GM18520 (cell line): Measurements from ENCODE around the gene THOC2.
"Not testable (repeated sequence)": the region's sequence is repeated elsewhere in the genome, so short reads cannot be mapped to it uniquely, and the experiment has no call there.

Experiments
- ATAC-seq: cut with Tn5 transposase; IDR thresholded peaks from one replicate; pipeline ENCODE4 v1.9.1; 2021; ENCODE audit not compliant: unreplicated experiment

Gene THOC2

GRCh38 chrX:123738378-123738940 is 5.6 kb upstream of the THOC2 start:
- ATAC-seq: no peak

- no peak for ATAC-seq
Measured at GRCh38 chrX:123736333-123736921, 3.6 kb upstream of the THOC2 start.

- ATAC-seq: not testable (repeated sequence)
Measured at GRCh38 chrX:123735137-123735536, 2.3 kb upstream of the THOC2 start.

- ATAC-seq: not testable (repeated sequence)
Measured at GRCh38 chrX:123734079-123734478, 1.2 kb upstream of the THOC2 start.

DNA sequence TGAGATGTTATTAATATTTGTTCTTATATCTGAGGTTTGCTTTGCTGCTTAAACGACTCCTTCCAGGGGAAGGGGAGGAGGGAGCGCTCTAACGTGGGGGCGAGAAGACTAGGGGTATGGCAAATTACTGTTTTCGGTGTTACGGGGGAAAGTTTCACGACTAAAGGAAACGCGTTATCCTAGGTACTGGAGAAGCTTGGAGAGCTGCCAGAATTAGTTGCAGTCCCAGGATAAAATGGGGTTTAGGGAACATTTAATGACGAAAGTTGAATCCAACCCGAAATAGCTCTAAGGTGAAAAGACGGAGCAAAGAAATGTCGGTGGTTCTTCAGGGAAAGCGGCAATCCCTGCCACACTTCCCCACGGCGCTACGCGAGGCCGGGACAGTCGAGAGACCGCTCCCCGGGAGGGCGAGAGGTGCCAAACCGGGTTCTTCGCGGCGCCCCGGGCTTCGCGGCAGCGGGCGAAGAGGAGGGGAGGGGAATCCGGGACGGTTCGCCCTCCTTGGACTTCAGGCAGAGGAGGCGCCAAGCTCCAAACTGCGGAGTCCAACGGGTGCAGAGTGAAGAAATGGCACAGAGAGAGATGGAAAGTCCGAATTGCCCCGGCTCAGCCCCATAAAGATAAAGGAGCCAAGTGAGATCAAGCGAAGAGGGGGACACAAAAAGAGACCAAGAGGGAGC is 724 bp downstream of the THOC2 start:
- peak; percentile 4 for ATAC-seq

DNA sequence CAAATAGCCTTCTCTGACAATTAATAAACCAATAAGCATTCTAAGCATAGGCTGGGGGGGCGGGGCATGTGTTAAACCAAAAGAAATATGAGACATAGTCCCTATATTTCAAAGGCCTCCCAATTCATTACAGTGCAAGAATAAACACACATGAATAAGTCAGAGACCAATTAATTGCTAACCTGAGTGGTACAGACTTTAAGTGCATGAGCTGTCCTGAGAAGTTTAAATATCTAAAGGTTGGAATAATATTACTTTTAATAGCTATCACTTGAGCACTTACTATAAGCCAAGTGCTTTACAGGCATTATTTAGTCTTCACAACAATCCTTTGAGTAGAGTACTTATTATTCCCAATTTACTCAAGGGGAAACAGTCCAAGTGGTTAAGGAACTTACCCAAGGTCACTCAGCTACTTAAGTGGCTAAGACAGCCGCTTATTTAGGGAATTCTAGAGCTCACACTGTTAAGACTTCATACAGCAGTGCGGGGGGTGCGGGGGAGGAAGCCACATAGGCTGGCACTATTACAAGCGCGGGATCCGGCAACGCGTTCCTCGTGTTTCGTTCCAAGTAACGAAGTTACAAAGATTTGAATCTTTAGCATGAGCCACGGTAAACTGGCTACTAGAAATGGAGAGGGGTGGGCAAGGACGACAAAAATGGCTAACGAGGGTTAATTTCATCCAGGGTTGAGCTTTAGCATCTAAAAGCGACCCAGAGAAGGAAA is 1.4 kb downstream of the THOC2 start:
- ATAC-seq: no peak

- ATAC-seq: no peak
Measured at GRCh38 chrX:123728554-123728953, 4.3 kb downstream of the THOC2 start.

GRCh38 chrX:123728016-123728415 is 4.8 kb downstream of the THOC2 start:
- ATAC-seq: no peak

GRCh38 chrX:123722193-123722592 is 10.7 kb downstream of the THOC2 start:
- ATAC-seq: not testable (repeated sequence)

GRCh38 chrX:123720486-123720885 is 12.4 kb downstream of the THOC2 start:
- no peak for ATAC-seq

GRCh38 chrX:123713841-123714240 is 19.0 kb downstream of the THOC2 start:
- ATAC-seq: no peak

GRCh38 chrX:123713434-123713833 is 19.4 kb downstream of the THOC2 start:
- no peak for ATAC-seq

GRCh38 chrX:123711201-123711600 is 21.7 kb downstream of the THOC2 start:
- not testable (repeated sequence) for ATAC-seq

- ATAC-seq: no peak
Measured at GRCh38 chrX:123704781-123705180, 28.1 kb downstream of the THOC2 start.

DNA sequence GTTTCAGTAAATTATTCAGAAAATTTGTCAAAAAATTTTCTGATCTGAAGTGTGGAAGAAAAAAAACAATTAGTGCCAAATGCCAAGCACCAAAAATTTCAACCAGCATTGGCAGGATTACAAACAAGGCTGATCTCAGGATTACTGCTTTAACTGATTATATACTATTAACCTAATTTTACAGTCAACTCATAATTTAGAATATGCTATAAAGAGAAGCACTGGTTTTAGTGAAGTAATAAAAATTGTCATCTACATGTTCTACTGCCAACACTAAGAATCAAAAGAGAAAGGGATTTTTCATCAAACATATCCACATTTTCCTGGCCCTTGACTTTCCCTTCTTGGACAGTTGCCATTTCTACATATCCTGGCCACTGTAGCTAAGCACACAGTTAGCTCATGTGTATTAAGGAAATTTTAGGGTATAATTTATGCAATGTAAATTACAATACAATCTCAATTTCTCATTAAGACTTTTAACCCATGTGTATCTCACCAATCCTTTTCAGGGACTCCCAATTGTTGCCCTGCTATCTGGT is 33.8 kb downstream of the THOC2 start:
- ATAC-seq: no peak

DNA sequence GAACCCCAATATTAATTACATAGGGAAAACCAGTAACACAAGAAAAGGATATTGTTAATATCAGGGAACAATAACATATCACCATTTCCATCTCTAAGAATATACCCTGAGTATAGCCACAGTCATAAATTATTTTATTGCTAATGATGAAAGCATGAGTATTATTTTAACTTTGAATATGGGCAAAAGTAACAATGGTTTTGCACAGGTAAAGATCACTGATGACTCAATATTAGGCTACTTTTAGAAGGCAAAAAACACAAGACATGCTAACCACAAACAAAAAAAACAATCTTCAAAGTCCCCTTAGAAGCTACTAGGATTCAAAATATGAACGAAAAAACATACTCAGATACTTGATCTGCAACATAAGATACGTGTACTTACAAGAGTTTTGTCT is 36.5 kb downstream of the THOC2 start:
- no peak for ATAC-seq

- ATAC-seq: no peak
Measured at GRCh38 chrX:123695242-123695641, 37.6 kb downstream of the THOC2 start.

- ATAC-seq: no peak
Measured at GRCh38 chrX:123691776-123692175, 41.1 kb downstream of the THOC2 start.

- ATAC-seq: no peak
Measured at GRCh38 chrX:123688524-123688923, 44.3 kb downstream of the THOC2 start.

DNA sequence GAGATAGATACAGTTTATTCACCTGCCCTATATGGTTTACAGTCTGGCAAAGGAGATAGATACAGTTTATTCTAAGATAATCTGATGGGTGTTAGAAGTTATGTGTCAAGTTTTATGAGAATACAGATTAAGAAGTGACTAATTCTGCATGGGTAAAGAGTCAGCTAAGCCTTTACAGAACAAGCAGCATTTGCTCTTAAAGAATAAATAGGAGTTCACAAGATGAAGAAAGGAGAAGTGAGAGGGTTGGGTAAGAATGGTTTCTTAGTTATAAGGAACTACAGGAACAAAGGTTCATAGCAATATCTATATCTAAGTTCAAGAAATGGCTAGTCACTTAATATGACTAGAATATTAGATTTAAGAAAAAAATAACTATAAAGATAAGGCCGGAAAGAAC is 47.6 kb downstream of the THOC2 start:
- no peak for ATAC-seq

GRCh38 chrX:123682186-123682585 is 50.7 kb downstream of the THOC2 start:
- no peak for ATAC-seq
